Fibroblast of skin of left biceps (primary cell): ENCODE results near the gene CYB5R4.
"Not testable (repeated sequence)": the region's sequence is repeated elsewhere in the genome, so short reads cannot be mapped to it uniquely, and the experiment has no call there.

Experiments used
- DNase-seq, 2 experiments: peaks; one replicate each; pipeline ENCODE4 v3.0.0-alpha.2; 2013; ENCODE audit warnings: low read depth in 2 of 2

CYB5R4 gene

GRCh38 chr6:83867043-83867442 lies 7.6 kb downstream of the CYB5R4 start:
- DNase-seq = no peak

- peak; percentile 62 to 68 for DNase-seq
Measured at GRCh38 chr6:83867527-83868161, 8.2 kb downstream of the CYB5R4 start.

GRCh38 chr6:83868639-83869038 lies 9.2 kb downstream of the CYB5R4 start:
- DNase-seq = no peak

GRCh38 chr6:83870649-83871048 lies 11.2 kb downstream of the CYB5R4 start:
- DNase-seq = no peak

- no peak for DNase-seq
Measured at GRCh38 chr6:83872386-83873118, 13.1 kb downstream of the CYB5R4 start.

GRCh38 chr6:83873869-83874268 lies 14.4 kb downstream of the CYB5R4 start:
- no peak for DNase-seq

- no peak for DNase-seq
Measured at GRCh38 chr6:83875843-83876242, 16.4 kb downstream of the CYB5R4 start.

GRCh38 chr6:83878902-83879644 lies 19.6 kb downstream of the CYB5R4 start:
- no peak for DNase-seq

GRCh38 chr6:83879746-83880145 lies 20.3 kb downstream of the CYB5R4 start:
- no peak for DNase-seq

- no peak for DNase-seq
Measured at GRCh38 chr6:83883240-83883639, 23.8 kb downstream of the CYB5R4 start.

GRCh38 chr6:83884523-83884922 lies 25.0 kb downstream of the CYB5R4 start:
- DNase-seq = peak in 1 of 2 experiments; percentile 26

GRCh38 chr6:83885984-83886383 lies 26.5 kb downstream of the CYB5R4 start:
- DNase-seq = no peak

- DNase-seq = no peak
Measured at GRCh38 chr6:83889621-83890020, 30.1 kb downstream of the CYB5R4 start.

- no peak for DNase-seq
Measured at GRCh38 chr6:83890520-83890919, 31.0 kb downstream of the CYB5R4 start.

GRCh38 chr6:83891586-83891985 lies 32.1 kb downstream of the CYB5R4 start:
- DNase-seq = no peak

GRCh38 chr6:83893024-83893423 lies 33.5 kb downstream of the CYB5R4 start:
- no peak for DNase-seq

GRCh38 chr6:83897094-83897493 lies 37.6 kb downstream of the CYB5R4 start:
- not testable (repeated sequence) for DNase-seq

GRCh38 chr6:83901624-83902023 lies 42.1 kb downstream of the CYB5R4 start:
- no peak for DNase-seq

- DNase-seq = no peak
Measured at GRCh38 chr6:83904395-83904794, 44.9 kb downstream of the CYB5R4 start.

GRCh38 chr6:83905648-83906047 lies 46.2 kb downstream of the CYB5R4 start:
- DNase-seq = no peak

- not testable (repeated sequence) for DNase-seq
Measured at GRCh38 chr6:83907623-83908390, 48.3 kb downstream of the CYB5R4 start.

GRCh38 chr6:83908813-83909212 lies 49.3 kb downstream of the CYB5R4 start:
- no peak for DNase-seq
